ENCODE data around the gene ZNF804A.

Gene ZNF804A

DNA sequence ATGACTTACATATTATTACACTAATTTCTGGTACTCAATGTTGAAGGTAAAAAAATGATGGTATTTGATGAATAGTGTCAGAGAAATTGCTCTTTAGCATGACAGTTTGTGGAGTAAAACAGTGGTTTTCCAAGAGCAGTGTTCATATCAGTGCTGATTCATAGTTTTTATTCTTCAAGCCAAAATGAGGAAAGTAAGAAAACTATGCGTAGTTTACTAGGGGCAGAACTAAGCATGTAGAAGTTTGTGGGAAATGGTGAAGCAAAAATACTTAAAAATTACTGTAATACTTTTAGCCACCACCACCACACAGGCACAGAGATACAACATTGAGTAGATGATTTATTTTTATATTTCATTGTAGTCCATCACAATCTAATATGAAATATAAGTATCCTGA is 137.3 kb downstream of the ZNF804A start (continued):
- no peak for TF ChIP-seq TOX (CRISPR knock-in tag; IDR thresholded peaks at IDR 0.05; ENCODE audit: borderline replicate concordance)
- TF ChIP-seq ZNF70 (CRISPR knock-in tag; IDR thresholded peaks at IDR 0.05): no peak

DNA sequence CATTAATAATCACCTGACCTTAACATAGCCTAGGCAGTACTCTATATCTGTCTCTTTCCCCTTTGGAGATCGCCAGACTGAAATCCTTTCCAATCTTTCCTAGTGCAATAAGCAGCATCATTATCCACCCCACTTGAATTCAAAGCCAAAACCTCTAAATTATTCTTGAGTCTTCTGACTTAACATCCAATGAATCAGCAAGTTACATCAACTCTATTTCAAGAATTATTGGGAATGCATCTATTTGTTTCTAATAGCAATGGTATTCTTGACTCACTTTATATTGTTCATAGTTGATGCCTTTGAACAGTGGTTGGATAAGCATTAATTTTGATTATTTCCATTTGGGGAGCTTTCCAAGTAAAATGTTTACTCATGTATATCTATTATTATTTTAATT is 144.8 kb downstream of the ZNF804A start:
- no peak for ATAC-seq

DNA sequence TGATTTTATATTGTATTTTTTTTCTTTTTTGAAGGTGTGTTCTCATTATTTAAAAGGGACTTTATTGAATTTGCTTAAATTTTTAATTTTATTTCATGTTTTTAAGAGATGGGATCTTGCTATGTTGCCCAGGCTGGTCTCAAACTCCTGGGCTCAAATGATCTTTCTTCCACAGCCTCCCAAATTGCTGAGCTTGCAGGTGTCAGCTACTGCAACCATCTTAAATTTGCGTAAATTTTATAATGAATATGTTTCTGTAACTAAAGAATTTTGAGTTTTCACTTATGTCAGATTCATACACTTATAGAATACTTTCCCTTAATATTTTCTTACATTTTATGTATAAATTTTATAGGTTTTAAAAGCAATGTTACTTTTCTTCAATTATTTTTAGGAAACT is 157.8 kb downstream of the ZNF804A start:
- no peak for ATAC-seq
- TF ChIP-seq ESRRG (CRISPR knock-in tag; IDR thresholded peaks at IDR 0.05) (no peak), GLIS3 (CRISPR knock-in tag; IDR thresholded peaks at IDR 0.05) (no peak), TOX (CRISPR knock-in tag; IDR thresholded peaks at IDR 0.05; ENCODE audit: borderline replicate concordance) (no peak), SNAI2 (CRISPR knock-in tag; IDR thresholded peaks at IDR 0.05) (no peak), ZFP3 (CRISPR knock-in tag; IDR thresholded peaks at IDR 0.05) (no peak), ZNF565 (CRISPR knock-in tag; conservative IDR thresholded peaks at IDR 0.05; ENCODE audit: low read depth) (no peak), ZNF8 (CRISPR knock-in tag; IDR thresholded peaks at IDR 0.05) (no peak), RARB (CRISPR knock-in tag; IDR thresholded peaks at IDR 0.05) (no peak), ARNTL (CRISPR knock-in tag; IDR thresholded peaks at IDR 0.05; ENCODE audit: borderline replicate concordance, low read depth) (no peak), TCF4 (CRISPR knock-in tag; IDR thresholded peaks at IDR 0.05; ENCODE audit: borderline replicate concordance) (no peak), PPARA (CRISPR knock-in tag; IDR thresholded peaks at IDR 0.05; ENCODE audit: borderline replicate concordance) (no peak), ZC3H10 (CRISPR knock-in tag; IDR thresholded peaks at IDR 0.05) (no peak), BACH2 (CRISPR knock-in tag; IDR thresholded peaks at IDR 0.05; ENCODE audit: borderline replicate concordance) (no peak), ISL1 (CRISPR knock-in tag; IDR thresholded peaks at IDR 0.05) (no peak), ZNF70 (CRISPR knock-in tag; IDR thresholded peaks at IDR 0.05) (no peak), CSDC2 (CRISPR knock-in tag; IDR thresholded peaks at IDR 0.05) (no peak)
- TF ChIP-seq, protein P1, sequence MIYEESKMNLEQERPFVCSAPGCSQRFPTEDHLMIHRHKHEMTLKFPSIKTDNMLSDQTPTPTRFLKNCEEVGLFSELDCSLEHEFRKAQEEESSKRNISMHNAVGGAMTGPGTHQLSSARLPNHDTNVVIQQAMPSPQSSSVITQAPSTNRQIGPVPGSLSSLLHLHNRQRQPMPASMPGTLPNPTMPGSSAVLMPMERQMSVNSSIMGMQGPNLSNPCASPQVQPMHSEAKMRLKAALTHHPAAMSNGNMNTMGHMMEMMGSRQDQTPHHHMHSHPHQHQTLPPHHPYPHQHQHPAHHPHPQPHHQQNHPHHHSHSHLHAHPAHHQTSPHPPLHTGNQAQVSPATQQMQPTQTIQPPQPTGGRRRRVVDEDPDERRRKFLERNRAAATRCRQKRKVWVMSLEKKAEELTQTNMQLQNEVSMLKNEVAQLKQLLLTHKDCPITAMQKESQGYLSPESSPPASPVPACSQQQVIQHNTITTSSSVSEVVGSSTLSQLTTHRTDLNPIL (CRISPR knock-in tag; IDR thresholded peaks at IDR 0.05; ENCODE audit: low read depth): no peak
- TF ChIP-seq, protein P2, sequence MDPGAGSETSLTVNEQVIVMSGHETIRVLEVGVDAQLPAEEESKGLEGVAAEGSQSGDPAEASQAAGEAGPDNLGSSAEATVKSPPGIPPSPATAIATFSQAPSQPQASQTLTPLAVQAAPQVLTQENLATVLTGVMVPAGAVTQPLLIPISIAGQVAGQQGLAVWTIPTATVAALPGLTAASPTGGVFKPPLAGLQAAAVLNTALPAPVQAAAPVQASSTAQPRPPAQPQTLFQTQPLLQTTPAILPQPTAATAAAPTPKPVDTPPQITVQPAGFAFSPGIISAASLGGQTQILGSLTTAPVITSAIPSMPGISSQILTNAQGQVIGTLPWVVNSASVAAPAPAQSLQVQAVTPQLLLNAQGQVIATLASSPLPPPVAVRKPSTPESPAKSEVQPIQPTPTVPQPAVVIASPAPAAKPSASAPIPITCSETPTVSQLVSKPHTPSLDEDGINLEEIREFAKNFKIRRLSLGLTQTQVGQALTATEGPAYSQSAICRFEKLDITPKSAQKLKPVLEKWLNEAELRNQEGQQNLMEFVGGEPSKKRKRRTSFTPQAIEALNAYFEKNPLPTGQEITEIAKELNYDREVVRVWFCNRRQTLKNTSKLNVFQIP (CRISPR knock-in tag; IDR thresholded peaks at IDR 0.05; ENCODE audit: borderline replicate concordance, low read depth): no peak
- TF ChIP-seq, protein P3, sequence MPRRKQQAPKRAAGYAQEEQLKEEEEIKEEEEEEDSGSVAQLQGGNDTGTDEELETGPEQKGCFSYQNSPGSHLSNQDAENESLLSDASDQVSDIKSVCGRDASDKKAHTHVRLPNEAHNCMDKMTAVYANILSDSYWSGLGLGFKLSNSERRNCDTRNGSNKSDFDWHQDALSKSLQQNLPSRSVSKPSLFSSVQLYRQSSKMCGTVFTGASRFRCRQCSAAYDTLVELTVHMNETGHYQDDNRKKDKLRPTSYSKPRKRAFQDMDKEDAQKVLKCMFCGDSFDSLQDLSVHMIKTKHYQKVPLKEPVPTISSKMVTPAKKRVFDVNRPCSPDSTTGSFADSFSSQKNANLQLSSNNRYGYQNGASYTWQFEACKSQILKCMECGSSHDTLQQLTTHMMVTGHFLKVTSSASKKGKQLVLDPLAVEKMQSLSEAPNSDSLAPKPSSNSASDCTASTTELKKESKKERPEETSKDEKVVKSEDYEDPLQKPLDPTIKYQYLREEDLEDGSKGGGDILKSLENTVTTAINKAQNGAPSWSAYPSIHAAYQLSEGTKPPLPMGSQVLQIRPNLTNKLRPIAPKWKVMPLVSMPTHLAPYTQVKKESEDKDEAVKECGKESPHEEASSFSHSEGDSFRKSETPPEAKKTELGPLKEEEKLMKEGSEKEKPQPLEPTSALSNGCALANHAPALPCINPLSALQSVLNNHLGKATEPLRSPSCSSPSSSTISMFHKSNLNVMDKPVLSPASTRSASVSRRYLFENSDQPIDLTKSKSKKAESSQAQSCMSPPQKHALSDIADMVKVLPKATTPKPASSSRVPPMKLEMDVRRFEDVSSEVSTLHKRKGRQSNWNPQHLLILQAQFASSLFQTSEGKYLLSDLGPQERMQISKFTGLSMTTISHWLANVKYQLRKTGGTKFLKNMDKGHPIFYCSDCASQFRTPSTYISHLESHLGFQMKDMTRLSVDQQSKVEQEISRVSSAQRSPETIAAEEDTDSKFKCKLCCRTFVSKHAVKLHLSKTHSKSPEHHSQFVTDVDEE (CRISPR knock-in tag; IDR thresholded peaks at IDR 0.05): no peak
- TF ChIP-seq, protein P4, sequence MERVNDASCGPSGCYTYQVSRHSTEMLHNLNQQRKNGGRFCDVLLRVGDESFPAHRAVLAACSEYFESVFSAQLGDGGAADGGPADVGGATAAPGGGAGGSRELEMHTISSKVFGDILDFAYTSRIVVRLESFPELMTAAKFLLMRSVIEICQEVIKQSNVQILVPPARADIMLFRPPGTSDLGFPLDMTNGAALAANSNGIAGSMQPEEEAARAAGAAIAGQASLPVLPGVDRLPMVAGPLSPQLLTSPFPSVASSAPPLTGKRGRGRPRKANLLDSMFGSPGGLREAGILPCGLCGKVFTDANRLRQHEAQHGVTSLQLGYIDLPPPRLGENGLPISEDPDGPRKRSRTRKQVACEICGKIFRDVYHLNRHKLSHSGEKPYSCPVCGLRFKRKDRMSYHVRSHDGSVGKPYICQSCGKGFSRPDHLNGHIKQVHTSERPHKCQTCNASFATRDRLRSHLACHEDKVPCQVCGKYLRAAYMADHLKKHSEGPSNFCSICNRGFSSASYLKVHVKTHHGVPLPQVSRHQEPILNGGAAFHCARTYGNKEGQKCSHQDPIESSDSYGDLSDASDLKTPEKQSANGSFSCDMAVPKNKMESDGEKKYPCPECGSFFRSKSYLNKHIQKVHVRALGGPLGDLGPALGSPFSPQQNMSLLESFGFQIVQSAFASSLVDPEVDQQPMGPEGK (CRISPR knock-in tag; IDR thresholded peaks at IDR 0.05; ENCODE audit: borderline replicate concordance): no peak

More for the DNA sequence above, 144.8 kb downstream of the ZNF804A start:
- TF ChIP-seq ZFP3 (CRISPR knock-in tag; IDR thresholded peaks at IDR 0.05) (no peak), OSR1 (CRISPR knock-in tag; IDR thresholded peaks at IDR 0.05) (no peak), TOX (CRISPR knock-in tag; IDR thresholded peaks at IDR 0.05; ENCODE audit: borderline replicate concordance) (no peak), ARNTL (CRISPR knock-in tag; IDR thresholded peaks at IDR 0.05; ENCODE audit: borderline replicate concordance, low read depth) (no peak), RARB (CRISPR knock-in tag; IDR thresholded peaks at IDR 0.05) (no peak), ZNF8 (CRISPR knock-in tag; IDR thresholded peaks at IDR 0.05) (no peak), ESRRG (CRISPR knock-in tag; IDR thresholded peaks at IDR 0.05) (no peak), GLIS3 (CRISPR knock-in tag; IDR thresholded peaks at IDR 0.05) (no peak)
- TF ChIP-seq, protein P5, sequence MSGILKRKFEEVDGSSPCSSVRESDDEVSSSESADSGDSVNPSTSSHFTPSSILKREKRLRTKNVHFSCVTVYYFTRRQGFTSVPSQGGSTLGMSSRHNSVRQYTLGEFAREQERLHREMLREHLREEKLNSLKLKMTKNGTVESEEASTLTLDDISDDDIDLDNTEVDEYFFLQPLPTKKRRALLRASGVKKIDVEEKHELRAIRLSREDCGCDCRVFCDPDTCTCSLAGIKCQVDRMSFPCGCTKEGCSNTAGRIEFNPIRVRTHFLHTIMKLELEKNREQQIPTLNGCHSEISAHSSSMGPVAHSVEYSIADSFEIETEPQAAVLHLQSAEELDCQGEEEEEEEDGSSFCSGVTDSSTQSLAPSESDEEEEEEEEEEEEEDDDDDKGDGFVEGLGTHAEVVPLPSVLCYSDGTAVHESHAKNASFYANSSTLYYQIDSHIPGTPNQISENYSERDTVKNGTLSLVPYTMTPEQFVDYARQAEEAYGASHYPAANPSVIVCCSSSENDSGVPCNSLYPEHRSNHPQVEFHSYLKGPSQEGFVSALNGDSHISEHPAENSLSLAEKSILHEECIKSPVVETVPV (CRISPR knock-in tag; IDR thresholded peaks at IDR 0.05): no peak
- TF ChIP-seq, protein P2 (CRISPR knock-in tag; IDR thresholded peaks at IDR 0.05; ENCODE audit: borderline replicate concordance, low read depth): no peak
- TF ChIP-seq, protein P4 (CRISPR knock-in tag; IDR thresholded peaks at IDR 0.05; ENCODE audit: borderline replicate concordance): no peak

Data from SK-N-SH treated with all-trans-retinoic acid at 6 μM for 48 hours (cell line).